ENCODE results near the gene LINGO1.

- TF ChIP-seq CTCF (IDR thresholded peaks at IDR 0.05) (peak; percentile 71), ZFX (IDR thresholded peaks at IDR 0.05; ENCODE audit: borderline replicate concordance) (no peak)
Observed at GRCh38 chr15:77654975-77655374, 22.3 kb upstream of the LINGO1 start.

Measured in 22Rv1 (cell line).